PFSK-1 (cell line): ENCODE measurements around the gene CD226.

Experiments
- FOXP2 ChIP-seq: optimal IDR thresholded peaks from 2 replicates; pipeline ENCODE3; 2011; ENCODE audit warnings: borderline replicate concordance, control low read depth, inconsistent platforms; ENCODE audit not compliant: insufficient read depth; ENCODE audit errors: extremely low read length, extremely low read depth
- POLR2AphosphoS5 ChIP-seq: IDR thresholded peaks from 2 replicates; pipeline ENCODE4 v1.6.1; 2012; ENCODE audit warnings: low read depth, mild to moderate bottlenecking, control low read depth, low read length, moderate library complexity
- REST ChIP-seq, 2 experiments: IDR thresholded peaks; 2 replicates each; pipeline versions ENCODE4 v1.6.1 to v1.8.0; 2011 to 2012; ENCODE audit warnings: low read depth in 2 of 2, low read length in 2 of 2, control low read depth in 1 of 2, inconsistent platforms in 1 of 2, mild to moderate bottlenecking in 1 of 2, moderate library complexity in 1 of 2; ENCODE audit not compliant: insufficient read depth in 1 of 2
- SIN3A ChIP-seq: IDR thresholded peaks from 2 replicates; pipeline ENCODE4 v1.6.1; 2012; ENCODE audit warnings: mild to moderate bottlenecking, low read length, moderate library complexity, borderline replicate concordance; ENCODE audit not compliant: insufficient read depth
- TAF1 ChIP-seq: IDR thresholded peaks from 2 replicates; pipeline ENCODE4 v1.6.1; 2012; ENCODE audit warnings: low read length, control low read depth, borderline replicate concordance; ENCODE audit not compliant: insufficient read depth

Gene CD226

DNA sequence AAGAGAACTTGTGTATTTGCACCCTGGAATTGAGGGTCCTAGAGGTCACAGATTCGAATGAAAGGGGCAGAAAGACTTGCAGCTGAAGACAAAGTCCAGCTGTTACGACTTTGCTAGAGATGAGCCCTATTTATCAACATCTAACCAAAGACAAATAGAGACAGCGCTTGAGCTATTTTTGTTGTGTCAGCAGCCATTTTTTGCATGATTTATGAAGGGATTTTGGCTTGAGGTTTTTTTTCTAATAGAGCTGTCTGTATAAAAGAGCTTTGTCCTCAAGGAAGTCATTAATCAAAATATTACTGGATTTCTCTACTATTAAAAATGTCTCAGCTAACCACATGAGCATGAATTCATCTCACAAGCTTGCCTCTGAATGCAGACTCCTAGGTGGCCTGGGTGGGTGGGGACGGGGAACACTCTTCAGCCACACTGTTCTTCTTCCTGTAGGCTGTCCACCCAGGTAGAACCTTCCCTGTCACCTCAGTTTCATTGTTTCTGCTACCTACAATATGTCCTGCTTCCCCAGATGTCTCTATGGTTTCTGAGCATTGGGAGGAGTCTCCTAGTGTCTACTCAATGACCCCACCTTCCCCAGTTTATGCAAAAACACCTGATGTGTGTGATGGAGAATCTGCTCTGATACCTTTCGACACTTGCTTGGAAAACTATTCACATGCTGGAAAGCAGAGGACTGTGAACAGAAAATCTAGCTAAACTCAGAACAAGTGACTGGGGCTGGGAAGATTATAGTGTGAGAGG, 7.2 kb upstream of the CD226 start:
- TF ChIP-seq REST (IDR thresholded peaks at IDR 0.05; ENCODE audit: insufficient read depth in 1 of 2, low read depth in 2 of 2, low read length in 2 of 2) (no peak), FOXP2 (no peak), POLR2AphosphoS5 (no peak), TAF1 (no peak), SIN3A (no peak)

GRCh38 chr18:69953191-69953590, 5.5 kb upstream of the CD226 start:
- TF ChIP-seq REST (IDR thresholded peaks at IDR 0.05; ENCODE audit: insufficient read depth in 1 of 2, low read depth in 2 of 2, low read length in 2 of 2) = no peak
- no peak for TF ChIP-seq SIN3A
- TF ChIP-seq POLR2AphosphoS5 = no peak
- TF ChIP-seq TAF1 = no peak
- no peak for TF ChIP-seq FOXP2

GRCh38 chr18:69951182-69951581, 3.5 kb upstream of the CD226 start:
- no peak for TF ChIP-seq POLR2AphosphoS5
- no peak for TF ChIP-seq REST (IDR thresholded peaks at IDR 0.05; ENCODE audit: insufficient read depth in 1 of 2, low read depth in 2 of 2, low read length in 2 of 2)
- no peak for TF ChIP-seq FOXP2
- TF ChIP-seq SIN3A = no peak
- no peak for TF ChIP-seq TAF1

- no peak for TF ChIP-seq TAF1
Measured at GRCh38 chr18:69949538-69949936, 1.9 kb upstream of the CD226 start.

DNA sequence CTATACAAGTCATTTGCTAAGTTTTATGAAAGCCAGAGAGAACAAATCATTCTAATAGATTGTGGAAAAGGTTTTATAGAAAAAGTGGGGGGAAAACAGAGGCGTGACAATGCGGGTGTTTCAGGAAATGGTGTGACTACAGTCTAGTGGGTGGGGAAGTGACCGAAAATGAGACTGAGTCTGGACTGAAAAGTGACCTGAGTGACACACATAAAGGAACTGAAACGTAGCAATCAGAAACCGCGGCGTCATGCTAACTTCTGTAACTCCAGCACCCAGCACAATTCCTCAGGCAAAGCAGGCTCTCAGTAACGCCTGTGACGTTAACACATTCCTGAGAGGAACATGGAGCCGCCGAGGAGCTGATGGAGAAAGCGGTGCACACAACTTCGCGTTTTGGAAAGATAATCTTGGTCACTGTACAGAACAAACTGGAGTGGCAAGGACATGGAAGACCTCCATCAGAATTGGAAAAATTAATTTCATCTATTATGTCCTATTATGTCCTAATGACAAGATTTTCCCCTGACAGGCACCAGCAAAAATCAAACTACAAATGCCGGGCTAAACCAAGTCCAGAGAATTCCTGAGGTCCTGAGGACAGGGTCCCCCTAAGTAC, 1.4 kb upstream of the CD226 start:
- TF ChIP-seq REST (IDR thresholded peaks at IDR 0.05; ENCODE audit: insufficient read depth in 1 of 2, low read depth in 2 of 2, low read length in 2 of 2) (no peak), POLR2AphosphoS5 (no peak), FOXP2 (no peak), SIN3A (no peak), TAF1 (no peak)
